Endothelial cell of umbilical vein (primary cell): ENCODE results near the gene BTC. TPM values are rescaled to one million over a fixed set of nuclear protein-coding genes. Genes with fewer than 3 reads are reported as not detected.

Experiments used
- BruUV-seq: library from RNA; stranded (reverse); fragments of 400-500 nt; replicated peaks from 2 replicates; lab custom pipeline; 2021; lab: Mats Ljungman, UMichigan
- CTCF ChIA-PET: fragments of 300-600, 350-600 bp; sonication (Branson Sonifier 250); formaldehyde crosslinking; loops from one replicate; lab custom pipeline; 2021; ENCODE audit warnings: antibody characterized with exemption, inconsistent platforms; lab: Charles Lee
- POLR2A ChIA-PET: fragments of 300-600, 350-600 bp; sonication (Branson Sonifier 250); formaldehyde crosslinking; loops from one replicate; lab custom pipeline; 2021; ENCODE audit warnings: antibody characterized with exemption, inconsistent platforms; lab: Charles Lee
- DNase-seq: peaks from one replicate; pipeline ENCODE4 v3.0.0-alpha.2; 2011; ENCODE audit warnings: low read depth, low spot score
- FAIRE-seq: peaks from 2 replicates; lab custom pipeline; 2011; peaks lifted over from hg19 to GRCh38; lab: Jason Lieb, UNC
- H2AFZ ChIP-seq: 2 replicates; pipeline ENCODE4 v1.6.0; 2012; ENCODE audit warnings: low read depth, low read length, control low read depth, inconsistent platforms
- H3K27ac ChIP-seq: 2 replicates; pipeline ENCODE4 v1.5.1; 2011; ENCODE audit warnings: low read depth, mild to moderate bottlenecking, control low read depth, low read length, moderate library complexity; ENCODE audit not compliant: insufficient read depth
- H3K27me3 ChIP-seq, 2 experiments: 2 replicates each; pipeline versions ENCODE4 v1.6.0 to v1.6.1; 2011; ENCODE audit warnings: low read length in 2 of 2, mixed read lengths in 1 of 2; ENCODE audit not compliant: control insufficient read depth in 2 of 2, insufficient read depth in 2 of 2
- H3K36me3 ChIP-seq, 2 experiments: 2 replicates in 1 of 2; 3 replicates in 1 of 2; pipeline ENCODE4 v1.5.1; 2011; ENCODE audit warnings: low read length in 2 of 2, mild to moderate bottlenecking in 1 of 2, moderate library complexity in 1 of 2; ENCODE audit not compliant: control insufficient read depth in 2 of 2, insufficient read depth in 2 of 2; ENCODE audit errors: extremely low read depth in 1 of 2
- H3K4me1 ChIP-seq: 3 replicates; pipeline ENCODE4 v1.5.1; 2011; ENCODE audit warnings: mild to moderate bottlenecking, low read length; ENCODE audit not compliant: control insufficient read depth, insufficient read depth; ENCODE audit errors: extremely low read depth
- H3K4me2 ChIP-seq: 2 replicates; pipeline ENCODE4 v1.6.1; 2011; ENCODE audit warnings: low read length, control low read depth, mixed read lengths; ENCODE audit not compliant: insufficient read depth
- H3K4me3 ChIP-seq, 3 experiments: fragments of 200-600 bp in 1 of 3; sonication (generic), shearing (Covaris generic) in 1 of 3; replicated peaks in 1 of 3; 2 replicates each; pipeline ENCODE4 v1.5.1; 2011 to 2016; ENCODE audit warnings: control low read depth in 3 of 3, low read length in 3 of 3, mild to moderate bottlenecking in 2 of 3, inconsistent platforms in 1 of 3, low read depth in 1 of 3, moderate library complexity in 1 of 3; ENCODE audit not compliant: insufficient read depth in 1 of 3
- H3K79me2 ChIP-seq: 2 replicates; pipeline ENCODE4 v1.6.0; 2012; ENCODE audit warnings: low read length, inconsistent platforms; ENCODE audit not compliant: control insufficient read depth, insufficient read depth
- H3K9ac ChIP-seq: replicated peaks from 2 replicates; pipeline ENCODE3; 2011; ENCODE audit warnings: low read length, control low read depth; ENCODE audit not compliant: insufficient read depth; ENCODE audit errors: extremely low read depth
- H3K9me1 ChIP-seq: replicated peaks from 3 replicates; pipeline ENCODE4 v1.6.0; 2011; ENCODE audit warnings: mild to moderate bottlenecking, low read length; ENCODE audit not compliant: control insufficient read depth, insufficient read depth; ENCODE audit errors: extremely low read depth
- H3K9me3 ChIP-seq: replicated peaks from 2 replicates; pipeline ENCODE4 v1.5.1; 2012; ENCODE audit warnings: low read length, inconsistent platforms; ENCODE audit not compliant: control insufficient read depth, insufficient read depth
- H4K20me1 ChIP-seq: replicated peaks from 2 replicates; pipeline ENCODE3; 2011; ENCODE audit warnings: mild to moderate bottlenecking, low read length; ENCODE audit not compliant: control insufficient read depth, insufficient read depth; ENCODE audit errors: extremely low read depth
- CTCF ChIP-seq, 2 donors: IDR thresholded peaks; 1 replicate in 1 of 2; 2 replicates in 1 of 2; pipeline ENCODE4 v1.5.1; 2011; ENCODE audit warnings: low read length in 2 of 2, mild to moderate bottlenecking in 2 of 2, moderate library complexity in 2 of 2, control low read depth in 1 of 2, inconsistent platforms in 1 of 2, low read depth in 1 of 2; ENCODE audit not compliant: insufficient read depth in 1 of 2; ENCODE audit errors: extremely low read depth in 1 of 2
- GATA2 ChIP-seq: IDR thresholded peaks from 2 replicates; pipeline ENCODE4 v1.7.0; 2011; ENCODE audit warnings: low read depth, mild to moderate bottlenecking, moderate library complexity, mixed read lengths, low read length; ENCODE audit not compliant: insufficient read length, insufficient read depth
- JUN ChIP-seq: IDR thresholded peaks from 2 replicates; pipeline ENCODE4 v1.6.1; 2011; ENCODE audit warnings: borderline replicate concordance, low read depth; ENCODE audit not compliant: insufficient read length, insufficient read depth
- MAX ChIP-seq: IDR thresholded peaks from 2 replicates; pipeline ENCODE4 v1.6.1; 2011; ENCODE audit not compliant: insufficient read depth, insufficient read length
- POLR2A ChIP-seq: IDR thresholded peaks from 2 replicates; pipeline ENCODE4 v1.6.1; 2012; ENCODE audit warnings: low read depth, mild to moderate bottlenecking, control low read depth, low read length
- POLR2AphosphoS5 ChIP-seq: IDR thresholded peaks from 2 replicates; pipeline ENCODE4 v1.6.1; 2012; ENCODE audit warnings: low read depth, mild to moderate bottlenecking, control low read depth, low read length, moderate library complexity; ENCODE audit not compliant: insufficient read depth
- dilution Hi-C: fragments of 300-500 bp; cut with MboI; formaldehyde crosslinking; loops from one replicate; pipeline ENCODE4 v1.15.0; 2019; ENCODE audit warnings: low sequenced_read_pairs; ENCODE audit not compliant: extremely low pct_ligation_motif_present
- intact Hi-C: fragments of 100-400 bp; cut with micrococcal nuclease; formaldehyde crosslinking; loops from one replicate; pipeline ENCODE4 v1.10.0; 2022
- polyA plus RNA-seq, 4 experiments: library from polyadenylated mRNA; depleted of rRNA in 3 of 4; stranded (reverse) in 3 of 4; unstranded in 1 of 4; fragments of >200 nt; gene quantifications; 2 replicates each; pipeline versions ENCODE4 v1.2.1 to v1.2.3, GENCODE V29; 2011 to 2012; ENCODE audit warnings: missing spikeins in 1 of 4
- total RNA-seq: library from RNA; stranded (reverse); gene quantifications from 2 replicates; pipeline ENCODE4 v1.2.3, GENCODE V29; 2021

Gene BTC
- total and polyA plus RNA-seq, 2 donors (not counting 3 experiments of a cell fraction or from before 2014, with no cell fraction given) = 0.04 TPM; not detected in 1

- Histone ChIP-seq H3K9me3 (no peaks in the 10 kb centered on the region), H3K4me1 (peaks cover 4% of the 10 kb centered on the region), H4K20me1 (no peaks in the 10 kb centered on the region), H3K36me3 (no peaks in the 10 kb centered on the region), H3K27ac (no peak overlapping the region), H3K4me2 (no peak overlapping the region), H3K79me2 (no peaks in the 10 kb centered on the region), H3K9me1 (no peaks in the 10 kb centered on the region), H2AFZ (no peak overlapping the region), H3K27me3 (peaks cover 27 to 33% of the 10 kb centered on the region in 2 experiments), H3K9ac (no peak overlapping the region), H3K4me3 (no peak overlapping the region)
- dilution Hi-C loops (no loop called here), intact Hi-C loops (no loop called here)
- ChIA-PET POLR2A (no interaction called here), CTCF (interaction anchor here (1.8 kb wide), 1 partner anchor 34 kb away, joined by 6 read pairs; no protein-coding TSS in a partner anchor)
- DNase-seq = no peak
- TF ChIP-seq JUN = no peak
- no peak for TF ChIP-seq POLR2A
- no peak for TF ChIP-seq GATA2
- TF ChIP-seq MAX = no peak
- BruUV-seq = no TSS peak
- FAIRE-seq = no peak
Observed at GRCh38 chr4:74796631-74797030, 2.3 kb upstream of the BTC start.

GRCh38 chr4:74793757-74794381 is 454 bp downstream of the BTC start:
- Histone ChIP-seq H3K9me1 (no peaks in the 10 kb centered on the region), H3K27ac (no peak overlapping the region), H3K9me3 (no peaks in the 10 kb centered on the region), H3K4me3 (peak overlapping the region; percentile 16 to 50 (median 39)), H3K9ac (peak overlapping the region; percentile 24), H3K4me2 (peak overlapping the region; percentile 72), H2AFZ (peak overlapping the region; percentile 84), H4K20me1 (no peaks in the 10 kb centered on the region), H3K36me3 (no peaks in the 10 kb centered on the region), H3K79me2 (no peaks in the 10 kb centered on the region), H3K4me1 (peaks cover 4% of the 10 kb centered on the region), H3K27me3 (peaks cover 29 to 32% of the 10 kb centered on the region in 2 experiments)
- FAIRE-seq (peak; percentile 21), DNase-seq (peak; percentile 26)
- intact Hi-C loops = loop anchor here (2.0 kb wide), 1 partner anchor 473 kb away; no protein-coding TSS in a partner anchor
- CTCF ChIA-PET = interaction anchor here (0.6 to 1.5 kb wide), 9 partner anchors 41 to 605 kb away, joined by 3 to 9 read pairs (median 3); no protein-coding TSS in a partner anchor
- TF ChIP-seq POLR2AphosphoS5 = no peak
- no peak for TF ChIP-seq MAX
- TF ChIP-seq GATA2 = no peak
- TF ChIP-seq CTCF (IDR thresholded peaks at IDR 0.05; ENCODE audit: extremely low read depth in 1 of 2, insufficient read depth in 1 of 2, low read depth in 1 of 2, low read length in 2 of 2) = peak; percentile 43 to 65
- TF ChIP-seq JUN = no peak
- POLR2A ChIA-PET = no interaction called here
- no TSS peak for BruUV-seq
- dilution Hi-C loops = no loop called here
